GM23338 (cell line): Measurements from ENCODE around the gene PTPRE.
A peak's percentile ranks its signal among the peaks of the same experiment; 100 is the strongest.

Experiments
- CREB1 ChIP-seq: fragments of 250-450 bp; sonication (Bioruptor Pico); IDR thresholded peaks from 2 replicates; pipeline ENCODE4 v1.5.0; 2020; ENCODE audit warnings: low read depth, mild to moderate bottlenecking, moderate library complexity
- EZH2 ChIP-seq: fragments of 200-600 bp; sonication (generic); IDR thresholded peaks from one replicate; pipeline ENCODE4 v1.8.0; 2017; ENCODE audit warnings: antibody characterized with exemption, mild to moderate bottlenecking, low read depth; ENCODE audit not compliant: unreplicated experiment
- POLR2AphosphoS5 ChIP-seq: IDR thresholded peaks from 2 replicates; pipeline ENCODE4 v1.6.1; 2016; ENCODE audit warnings: antibody characterized with exemption, low read depth
- TF ChIP-seq, protein P1 (sequence below), 2 experiments: fragments of 200-600 bp in 1 of 2; sonication (generic) in 1 of 2; conservative IDR thresholded peaks; 2 replicates each; pipeline versions ENCODE4 v1.5.1 to v1.6.1; 2016 to 2017; ENCODE audit warnings: antibody characterized with exemption in 2 of 2, low read depth in 2 of 2, mild to moderate bottlenecking in 2 of 2, moderate library complexity in 1 of 2
- TF ChIP-seq, protein P2 (sequence below): IDR thresholded peaks from one replicate; pipeline ENCODE4 v1.6.1; 2018; ENCODE audit warnings: antibody characterized with exemption; ENCODE audit not compliant: unreplicated experiment

DNA sequence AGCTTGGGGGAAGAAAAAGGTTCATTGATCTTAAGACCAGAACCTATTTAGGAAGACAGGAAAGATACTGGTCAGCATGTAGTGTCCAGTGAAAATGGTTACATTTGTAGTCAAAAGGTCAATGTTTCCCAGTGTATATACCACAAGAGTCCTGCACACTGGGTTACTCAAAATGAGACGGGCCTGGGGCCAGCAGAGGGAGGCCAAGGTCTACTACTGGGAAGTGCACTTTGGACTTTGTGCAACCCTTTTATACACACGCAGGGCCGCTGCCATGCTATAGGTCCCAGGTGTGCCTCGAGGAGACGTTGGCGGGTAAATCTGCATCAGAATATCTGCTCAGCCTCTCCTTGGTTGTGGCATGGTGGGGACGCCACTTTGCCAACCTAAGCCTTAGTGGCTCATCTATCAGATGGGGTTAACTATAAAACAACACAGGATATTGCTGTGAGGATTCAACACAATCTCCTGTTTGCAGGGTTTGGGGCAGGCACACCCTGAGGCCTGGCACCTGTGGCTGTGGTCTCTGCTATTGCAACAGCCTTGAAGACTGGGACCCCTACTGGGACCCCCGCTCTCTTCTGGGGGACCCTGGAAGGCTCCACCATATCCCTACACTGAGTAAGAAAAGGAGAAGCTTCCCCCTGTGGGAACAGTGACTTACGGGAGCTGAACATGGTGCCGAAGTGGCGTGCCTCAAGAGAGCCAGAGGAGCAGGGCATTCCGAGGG lies 33.9 kb upstream of the PTPRE start:
- no peak for TF ChIP-seq POLR2AphosphoS5
- no peak for TF ChIP-seq EZH2
- TF ChIP-seq, protein P1, sequence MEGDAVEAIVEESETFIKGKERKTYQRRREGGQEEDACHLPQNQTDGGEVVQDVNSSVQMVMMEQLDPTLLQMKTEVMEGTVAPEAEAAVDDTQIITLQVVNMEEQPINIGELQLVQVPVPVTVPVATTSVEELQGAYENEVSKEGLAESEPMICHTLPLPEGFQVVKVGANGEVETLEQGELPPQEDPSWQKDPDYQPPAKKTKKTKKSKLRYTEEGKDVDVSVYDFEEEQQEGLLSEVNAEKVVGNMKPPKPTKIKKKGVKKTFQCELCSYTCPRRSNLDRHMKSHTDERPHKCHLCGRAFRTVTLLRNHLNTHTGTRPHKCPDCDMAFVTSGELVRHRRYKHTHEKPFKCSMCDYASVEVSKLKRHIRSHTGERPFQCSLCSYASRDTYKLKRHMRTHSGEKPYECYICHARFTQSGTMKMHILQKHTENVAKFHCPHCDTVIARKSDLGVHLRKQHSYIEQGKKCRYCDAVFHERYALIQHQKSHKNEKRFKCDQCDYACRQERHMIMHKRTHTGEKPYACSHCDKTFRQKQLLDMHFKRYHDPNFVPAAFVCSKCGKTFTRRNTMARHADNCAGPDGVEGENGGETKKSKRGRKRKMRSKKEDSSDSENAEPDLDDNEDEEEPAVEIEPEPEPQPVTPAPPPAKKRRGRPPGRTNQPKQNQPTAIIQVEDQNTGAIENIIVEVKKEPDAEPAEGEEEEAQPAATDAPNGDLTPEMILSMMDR (conservative IDR thresholded peaks at IDR 0.05; ENCODE audit: low read depth in 2 of 2) = peak in 1 of 2 experiments; percentile 20; a peak in 2 of 4 replicates
- TF ChIP-seq, protein P2, sequence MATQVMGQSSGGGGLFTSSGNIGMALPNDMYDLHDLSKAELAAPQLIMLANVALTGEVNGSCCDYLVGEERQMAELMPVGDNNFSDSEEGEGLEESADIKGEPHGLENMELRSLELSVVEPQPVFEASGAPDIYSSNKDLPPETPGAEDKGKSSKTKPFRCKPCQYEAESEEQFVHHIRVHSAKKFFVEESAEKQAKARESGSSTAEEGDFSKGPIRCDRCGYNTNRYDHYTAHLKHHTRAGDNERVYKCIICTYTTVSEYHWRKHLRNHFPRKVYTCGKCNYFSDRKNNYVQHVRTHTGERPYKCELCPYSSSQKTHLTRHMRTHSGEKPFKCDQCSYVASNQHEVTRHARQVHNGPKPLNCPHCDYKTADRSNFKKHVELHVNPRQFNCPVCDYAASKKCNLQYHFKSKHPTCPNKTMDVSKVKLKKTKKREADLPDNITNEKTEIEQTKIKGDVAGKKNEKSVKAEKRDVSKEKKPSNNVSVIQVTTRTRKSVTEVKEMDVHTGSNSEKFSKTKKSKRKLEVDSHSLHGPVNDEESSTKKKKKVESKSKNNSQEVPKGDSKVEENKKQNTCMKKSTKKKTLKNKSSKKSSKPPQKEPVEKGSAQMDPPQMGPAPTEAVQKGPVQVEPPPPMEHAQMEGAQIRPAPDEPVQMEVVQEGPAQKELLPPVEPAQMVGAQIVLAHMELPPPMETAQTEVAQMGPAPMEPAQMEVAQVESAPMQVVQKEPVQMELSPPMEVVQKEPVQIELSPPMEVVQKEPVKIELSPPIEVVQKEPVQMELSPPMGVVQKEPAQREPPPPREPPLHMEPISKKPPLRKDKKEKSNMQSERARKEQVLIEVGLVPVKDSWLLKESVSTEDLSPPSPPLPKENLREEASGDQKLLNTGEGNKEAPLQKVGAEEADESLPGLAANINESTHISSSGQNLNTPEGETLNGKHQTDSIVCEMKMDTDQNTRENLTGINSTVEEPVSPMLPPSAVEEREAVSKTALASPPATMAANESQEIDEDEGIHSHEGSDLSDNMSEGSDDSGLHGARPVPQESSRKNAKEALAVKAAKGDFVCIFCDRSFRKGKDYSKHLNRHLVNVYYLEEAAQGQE = no peak
- no peak for TF ChIP-seq CREB1 (CRISPR knock-in tag)
